B cell (primary cell): ENCODE results near the gene FOXN3. TPM values are rescaled to one million over a fixed set of nuclear protein-coding genes. Genes with fewer than 3 reads are reported as not detected.

Experiments used
- ATAC-seq: fragments of 200-7000 bp; cut with Tn5 transposase; one replicate; pipeline ENCODE4 v1.10.0; 2021; ENCODE audit warnings: low read depth, mild to moderate bottlenecking, moderate number of reproducible peaks, moderate library complexity
- CTCF ChIA-PET: fragments of 350-600 bp; sonication (Branson Sonifier 250); formaldehyde crosslinking; loops from one replicate; lab custom pipeline; 2021; ENCODE audit warnings: antibody characterized with exemption, inconsistent platforms; lab: Charles Lee
- POLR2A ChIA-PET: fragments of 350-600 bp; sonication (Branson Sonifier 250); formaldehyde crosslinking; loops from one replicate; lab custom pipeline; 2021; ENCODE audit warnings: antibody characterized with exemption; lab: Charles Lee
- DNase-seq: peaks from one replicate; pipeline ENCODE4 v3.0.0; 2013
- H2AFZ ChIP-seq: 2 replicates; pipeline ENCODE4 v1.6.1; 2012; ENCODE audit warnings: mild to moderate bottlenecking, low read depth, low read length; ENCODE audit not compliant: insufficient read depth, poor library complexity, severe bottlenecking
- H3K27ac ChIP-seq, 2 donors: 1 replicate in 1 of 2; 2 replicates in 1 of 2; pipeline ENCODE4 v1.5.1; 2012 to 2013; ENCODE audit warnings: low read length in 2 of 2, mild to moderate bottlenecking in 2 of 2, moderate library complexity in 1 of 2
- H3K27me3 ChIP-seq, 4 experiments: fragments of 200-600 bp in 1 of 4; sonication (generic) in 1 of 4; replicated peaks in 1 of 4; 1 replicate in 2 of 4; 2 replicates in 2 of 4; pipeline versions ENCODE4 v1.6.1 to v1.7.0; 2013 to 2016; ENCODE audit warnings: low read length in 3 of 4, mild to moderate bottlenecking in 2 of 4, mixed read lengths in 1 of 4, moderate library complexity in 1 of 4; ENCODE audit not compliant: insufficient read depth in 4 of 4, control insufficient read depth in 3 of 4; ENCODE audit errors: control extremely low read depth in 1 of 4
- H3K36me3 ChIP-seq, 2 experiments: replicated peaks in 1 of 2; 1 replicate in 1 of 2; 2 replicates in 1 of 2; pipeline versions ENCODE4 v1.6.1 to v1.7.1; 2013; ENCODE audit warnings: low read length in 1 of 2; ENCODE audit not compliant: insufficient read depth in 2 of 2, control insufficient read depth in 1 of 2; ENCODE audit errors: control extremely low read depth in 1 of 2, extremely low read depth in 1 of 2
- H3K4me1 ChIP-seq, 2 donors: fragments of 200-600 bp in 1 of 2; sonication (generic) in 1 of 2; 1 replicate in 1 of 2; 2 replicates in 1 of 2; pipeline versions ENCODE4 v1.5.1 to v1.6.1; 2013 to 2017; ENCODE audit warnings: low read length in 2 of 2; ENCODE audit not compliant: control insufficient read depth in 2 of 2, insufficient read depth in 2 of 2
- H3K4me2 ChIP-seq: replicated peaks from 2 replicates; pipeline ENCODE3; 2012; ENCODE audit warnings: mild to moderate bottlenecking, low read depth, low read length; ENCODE audit not compliant: poor library complexity, severe bottlenecking
- H3K4me3 ChIP-seq, 5 experiments: fragments of 200-600 bp in 1 of 5; sonication (generic) in 1 of 5; 1 replicate in 3 of 5; 2 replicates in 2 of 5; pipeline versions ENCODE4 v1.5.1 to v1.7.0; 2011 to 2016; ENCODE audit warnings: low read length in 4 of 5, mild to moderate bottlenecking in 4 of 5, low read depth in 2 of 5, control low read depth in 1 of 5, moderate library complexity in 1 of 5; ENCODE audit not compliant: insufficient read depth in 1 of 5; ENCODE audit errors: control extremely low read depth in 1 of 5, extremely low read depth in 1 of 5
- H3K79me2 ChIP-seq: fragments of 200-600 bp; sonication (generic); one replicate; pipeline ENCODE4 v1.6.0; 2016; ENCODE audit warnings: low read length; ENCODE audit not compliant: control insufficient read depth, insufficient read depth
- H3K9ac ChIP-seq: fragments of 200-600 bp; sonication (generic); 2 replicates; pipeline ENCODE4 v1.6.1; 2017; ENCODE audit warnings: mild to moderate bottlenecking, low read length, moderate library complexity
- H3K9me3 ChIP-seq, 3 donors: one replicate each; pipeline versions ENCODE4 v1.6.1 to v1.7.1; 2013; ENCODE audit warnings: low read length in 2 of 3; ENCODE audit not compliant: control insufficient read depth in 2 of 3, insufficient read depth in 1 of 3; ENCODE audit errors: control extremely low read depth in 1 of 3
- H4K20me1 ChIP-seq: 2 replicates; pipeline ENCODE4 v1.6.0; 2012; ENCODE audit warnings: mild to moderate bottlenecking, low read length; ENCODE audit not compliant: insufficient read depth, control insufficient read depth, poor library complexity, severe bottlenecking
- H3K27ac Mint-ChIP-seq: one replicate; pipeline ENCODE4 v1.8.0; 2021; ENCODE audit warnings: mixed read lengths
- H3K27me3 Mint-ChIP-seq: one replicate; pipeline ENCODE4 v1.8.0; 2021; ENCODE audit warnings: mixed read lengths
- H3K4me1 Mint-ChIP-seq: one replicate; pipeline ENCODE4 v1.8.0; 2021; ENCODE audit warnings: mixed read lengths
- H3K4me3 Mint-ChIP-seq: one replicate; pipeline ENCODE4 v1.8.0; 2021; ENCODE audit warnings: mixed read lengths
- H3K9me3 Mint-ChIP-seq: one replicate; pipeline ENCODE4 v1.8.0; 2022; ENCODE audit warnings: mixed read lengths; ENCODE audit not compliant: insufficient read depth
- EZH2 ChIP-seq: IDR thresholded peaks from 2 replicates; pipeline ENCODE4 v1.6.1; 2012; ENCODE audit warnings: borderline replicate concordance, low read depth, mild to moderate bottlenecking, moderate library complexity, low read length; ENCODE audit not compliant: insufficient read depth, poor library complexity, severe bottlenecking
- WGBS: methylation state at CpG from one replicate; pipeline ENCODE4 v1.1.5; 2013; ENCODE audit warnings: missing lambda C conversion rate; ENCODE audit not compliant: insufficient coverage; 5-methylcytosine and 5-hydroxymethylcytosine counted together
- intact Hi-C: fragments of 100-400 bp; cut with micrococcal nuclease; formaldehyde crosslinking; loops from one replicate; pipeline ENCODE4 v1.10.0; 2022
- polyA plus RNA-seq: library from polyadenylated mRNA; depleted of rRNA; stranded (reverse); fragments of >200 nt; gene quantifications from 2 replicates; pipeline ENCODE4 v1.2.3, GENCODE V29; 2012
- total RNA-seq, 2 donors: library from RNA; stranded (reverse); fragments of 120-200 nt in 1 of 2; gene quantifications; 1 replicate in 1 of 2; 2 replicates in 1 of 2; pipeline versions ENCODE4 v1.2.3 to v1.2.4, GENCODE V29; 2013 to 2022
- TF ChIP-seq, protein P1 (sequence below): fragments of 200-600 bp; IDR thresholded peaks from one replicate; pipeline ENCODE4 v1.8.0; 2022; ENCODE audit warnings: antibody characterized with exemption, mild to moderate bottlenecking

The FOXN3 gene
- total and polyA plus RNA-seq, 2 donors (not counting 1 experiment from before 2014, with no cell fraction given) = 80.6 to 98.2 TPM

DNA sequence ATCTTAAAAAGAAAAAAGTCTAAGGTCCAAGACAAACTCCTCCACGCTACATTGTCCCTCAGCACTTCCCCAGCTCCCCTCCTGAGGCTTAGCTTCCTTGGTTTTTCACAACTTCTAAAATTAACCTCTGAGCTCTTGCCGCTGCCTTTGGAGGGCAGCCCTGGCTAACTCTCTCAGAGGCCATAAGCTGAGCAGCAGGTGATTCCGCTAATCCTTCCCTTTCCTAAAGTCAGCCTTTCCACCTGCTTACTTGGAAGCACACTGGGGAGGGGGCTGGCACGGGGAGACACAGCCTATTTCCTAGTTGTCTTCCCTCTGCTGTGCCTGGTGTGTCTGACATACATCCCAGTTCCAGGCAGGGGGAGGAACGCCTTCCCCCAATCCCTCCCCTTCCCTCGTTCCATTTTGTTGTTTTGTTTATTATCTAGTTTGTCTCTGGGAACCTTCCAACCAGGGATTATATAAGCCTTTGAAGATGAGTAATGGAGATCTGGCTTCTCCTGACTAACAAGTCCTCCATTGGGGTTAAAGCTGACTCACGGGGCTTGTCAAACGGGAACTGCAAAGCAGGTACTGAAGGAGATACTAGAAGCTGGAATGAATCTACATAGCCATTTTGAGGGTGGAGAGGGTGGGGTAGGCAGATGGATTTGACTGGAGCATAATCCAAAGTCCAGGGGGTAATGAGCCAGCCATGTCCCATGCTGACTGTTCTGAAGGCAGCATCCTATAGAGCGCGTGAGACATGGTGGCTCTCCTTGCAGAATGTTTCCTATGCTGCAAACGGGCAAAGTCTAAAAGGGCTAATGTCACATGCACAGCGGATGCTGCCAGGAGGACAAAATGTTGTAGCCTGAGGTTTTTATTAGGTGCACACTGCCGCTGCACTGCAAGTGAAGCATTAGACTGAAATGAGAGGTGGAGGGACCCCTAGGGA is 230.8 kb downstream of the FOXN3 start:
- Mint-ChIP-seq H3K4me3 (peak overlapping the region; percentile 79), H3K27ac (peak overlapping the region; percentile 94), H3K9me3 (no peaks in the 10 kb centered on the region), H3K27me3 (no peaks in the 10 kb centered on the region), H3K4me1 (peaks cover 41% of the 10 kb centered on the region)
- peak overlapping the region in 1 of 2 donors; percentile 64 for H3K27ac ChIP-seq
- DNase-seq = no peak
- H3K9ac ChIP-seq = peak overlapping the region; percentile 30
- peaks cover 21 to 24% of the 10 kb centered on the region in 2 donors for H3K4me1 ChIP-seq
- ChIA-PET POLR2A (interaction anchor here (0.5 to 1.2 kb wide), 4 partner anchors 9 to 230 kb away, joined by 3 to 6 read pairs (median 4); no protein-coding TSS in a partner anchor), CTCF (interaction anchor here (0.6 to 2.9 kb wide), 8 partner anchors 8 to 581 kb away, joined by 3 to 25 read pairs (median 4); no protein-coding TSS in a partner anchor)
- peaks cover 30% of the 10 kb centered on the region for H3K79me2 ChIP-seq
- peak overlapping the region; percentile 75 for H3K4me2 ChIP-seq
- 72% methylated on average over 10 of the region's 13 CpGs for WGBS
- peak overlapping the region in 1 of 5 experiments; percentile 11 for H3K4me3 ChIP-seq
- no peaks in the 10 kb centered on the region for H3K27me3 ChIP-seq
- H3K36me3 ChIP-seq = peaks cover 6 to 41% of the 10 kb centered on the region in 2 experiments
- H3K9me3 ChIP-seq = no peaks in the 10 kb centered on the region
- no peaks in the 10 kb centered on the region for H4K20me1 ChIP-seq
- no peak for ATAC-seq
- TF ChIP-seq EZH2 = no peak
- TF ChIP-seq, protein P1, sequence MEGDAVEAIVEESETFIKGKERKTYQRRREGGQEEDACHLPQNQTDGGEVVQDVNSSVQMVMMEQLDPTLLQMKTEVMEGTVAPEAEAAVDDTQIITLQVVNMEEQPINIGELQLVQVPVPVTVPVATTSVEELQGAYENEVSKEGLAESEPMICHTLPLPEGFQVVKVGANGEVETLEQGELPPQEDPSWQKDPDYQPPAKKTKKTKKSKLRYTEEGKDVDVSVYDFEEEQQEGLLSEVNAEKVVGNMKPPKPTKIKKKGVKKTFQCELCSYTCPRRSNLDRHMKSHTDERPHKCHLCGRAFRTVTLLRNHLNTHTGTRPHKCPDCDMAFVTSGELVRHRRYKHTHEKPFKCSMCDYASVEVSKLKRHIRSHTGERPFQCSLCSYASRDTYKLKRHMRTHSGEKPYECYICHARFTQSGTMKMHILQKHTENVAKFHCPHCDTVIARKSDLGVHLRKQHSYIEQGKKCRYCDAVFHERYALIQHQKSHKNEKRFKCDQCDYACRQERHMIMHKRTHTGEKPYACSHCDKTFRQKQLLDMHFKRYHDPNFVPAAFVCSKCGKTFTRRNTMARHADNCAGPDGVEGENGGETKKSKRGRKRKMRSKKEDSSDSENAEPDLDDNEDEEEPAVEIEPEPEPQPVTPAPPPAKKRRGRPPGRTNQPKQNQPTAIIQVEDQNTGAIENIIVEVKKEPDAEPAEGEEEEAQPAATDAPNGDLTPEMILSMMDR = no peak
- H2AFZ ChIP-seq = peak overlapping the region; percentile 30
- intact Hi-C loops = loop anchor here (2.0 kb wide), 2 partner anchors 117 to 535 kb away; no protein-coding TSS in a partner anchor
